ENCODE results near the gene PCDHGA5.

- TF ChIP-seq CTCF (IDR thresholded peaks at IDR 0.05; ENCODE audit: poor library complexity): no peak
- TF ChIP-seq EZH2 (IDR thresholded peaks at IDR 0.05; ENCODE audit: borderline replicate concordance): no peak
Observed at GRCh38 chr5:141354900-141355469, 9.0 kb upstream of the PCDHGA5 start, which contains the start of gene PCDHGA4.

Measured in hepatocyte (in vitro differentiated cells).